ENCODE measurements around the gene NLRC5.

Gene NLRC5

GRCh38 chr16:56975714-56976113 is 13.6 kb upstream of the NLRC5 start:
- no peak for DNase-seq (ENCODE audit: low read depth)
- no peak overlapping the region for H3K4me3 ChIP-seq (ENCODE audit: low read depth, low read length)
- TF ChIP-seq, protein P1, sequence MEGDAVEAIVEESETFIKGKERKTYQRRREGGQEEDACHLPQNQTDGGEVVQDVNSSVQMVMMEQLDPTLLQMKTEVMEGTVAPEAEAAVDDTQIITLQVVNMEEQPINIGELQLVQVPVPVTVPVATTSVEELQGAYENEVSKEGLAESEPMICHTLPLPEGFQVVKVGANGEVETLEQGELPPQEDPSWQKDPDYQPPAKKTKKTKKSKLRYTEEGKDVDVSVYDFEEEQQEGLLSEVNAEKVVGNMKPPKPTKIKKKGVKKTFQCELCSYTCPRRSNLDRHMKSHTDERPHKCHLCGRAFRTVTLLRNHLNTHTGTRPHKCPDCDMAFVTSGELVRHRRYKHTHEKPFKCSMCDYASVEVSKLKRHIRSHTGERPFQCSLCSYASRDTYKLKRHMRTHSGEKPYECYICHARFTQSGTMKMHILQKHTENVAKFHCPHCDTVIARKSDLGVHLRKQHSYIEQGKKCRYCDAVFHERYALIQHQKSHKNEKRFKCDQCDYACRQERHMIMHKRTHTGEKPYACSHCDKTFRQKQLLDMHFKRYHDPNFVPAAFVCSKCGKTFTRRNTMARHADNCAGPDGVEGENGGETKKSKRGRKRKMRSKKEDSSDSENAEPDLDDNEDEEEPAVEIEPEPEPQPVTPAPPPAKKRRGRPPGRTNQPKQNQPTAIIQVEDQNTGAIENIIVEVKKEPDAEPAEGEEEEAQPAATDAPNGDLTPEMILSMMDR (conservative IDR thresholded peaks at IDR 0.05; ENCODE audit: low read depth, low read length), result no peak

GRCh38 chr16:56977216-56977615 is 12.1 kb upstream of the NLRC5 start:
- DNase-seq (ENCODE audit: low read depth), result no peak
- no peak overlapping the region for H3K4me3 ChIP-seq (ENCODE audit: low read depth, low read length)
- TF ChIP-seq, protein P1 (conservative IDR thresholded peaks at IDR 0.05; ENCODE audit: low read depth, low read length), result no peak

- no peak for DNase-seq (ENCODE audit: low read depth)
- TF ChIP-seq, protein P1 (conservative IDR thresholded peaks at IDR 0.05; ENCODE audit: low read depth, low read length), result no peak
- no peak overlapping the region for H3K4me3 ChIP-seq (ENCODE audit: low read depth, low read length)
Observed at GRCh38 chr16:56977823-56978430, 11.4 kb upstream of the NLRC5 start.

- H3K4me3 ChIP-seq (ENCODE audit: low read depth, low read length), result no peak overlapping the region
- no peak for DNase-seq (ENCODE audit: low read depth)
- TF ChIP-seq, protein P1 (conservative IDR thresholded peaks at IDR 0.05; ENCODE audit: low read depth, low read length), result no peak
Observed at GRCh38 chr16:56980201-56980535, 9.2 kb upstream of the NLRC5 start.

- no peak overlapping the region for H3K4me3 ChIP-seq (ENCODE audit: low read depth, low read length)
- TF ChIP-seq, protein P1 (conservative IDR thresholded peaks at IDR 0.05; ENCODE audit: low read depth, low read length), result no peak
- no peak for DNase-seq (ENCODE audit: low read depth)
Observed at GRCh38 chr16:56980792-56981724, 8.3 kb upstream of the NLRC5 start.

DNA sequence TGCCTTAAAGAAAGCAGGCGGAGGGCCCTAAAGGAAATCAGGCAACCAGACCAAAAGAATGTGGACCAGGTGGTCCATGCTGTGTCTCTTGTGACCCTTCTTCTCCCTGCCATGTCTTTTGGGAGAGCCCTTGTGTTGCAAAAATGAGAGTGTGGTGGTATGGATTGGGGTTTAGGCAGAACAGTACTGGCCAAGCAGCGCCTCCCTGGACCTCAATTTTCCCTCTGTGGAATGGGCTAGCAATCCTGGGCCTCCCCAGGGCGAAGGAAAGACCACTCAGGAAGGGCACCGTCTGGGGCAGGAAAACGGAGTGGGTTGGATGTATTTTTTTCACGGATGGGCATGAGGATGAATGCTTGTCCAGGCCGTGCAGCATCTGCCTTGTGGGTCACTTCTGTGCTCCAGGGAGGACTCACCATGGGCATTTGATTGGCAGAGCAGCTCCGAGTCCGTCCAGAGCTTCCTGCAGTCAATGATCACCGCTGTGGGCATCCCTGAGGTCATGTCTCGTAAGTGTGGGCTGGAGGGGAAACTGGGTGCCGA is 7.6 kb upstream of the NLRC5 start:
- DNase-seq (ENCODE audit: low read depth), result no peak
- TF ChIP-seq, protein P1 (conservative IDR thresholded peaks at IDR 0.05; ENCODE audit: low read depth, low read length), result no peak
- no peak overlapping the region for H3K4me3 ChIP-seq (ENCODE audit: low read depth, low read length)

All from choroid plexus epithelial cell (primary cell).